ENCODE measurements around the gene P2RX6. TPM values are rescaled to one million over a fixed set of nuclear protein-coding genes. Genes with fewer than 3 reads are reported as not detected.

The P2RX6 gene
- total and polyA plus RNA-seq, 2 experiments from 2014 or later, result not detected

DNA sequence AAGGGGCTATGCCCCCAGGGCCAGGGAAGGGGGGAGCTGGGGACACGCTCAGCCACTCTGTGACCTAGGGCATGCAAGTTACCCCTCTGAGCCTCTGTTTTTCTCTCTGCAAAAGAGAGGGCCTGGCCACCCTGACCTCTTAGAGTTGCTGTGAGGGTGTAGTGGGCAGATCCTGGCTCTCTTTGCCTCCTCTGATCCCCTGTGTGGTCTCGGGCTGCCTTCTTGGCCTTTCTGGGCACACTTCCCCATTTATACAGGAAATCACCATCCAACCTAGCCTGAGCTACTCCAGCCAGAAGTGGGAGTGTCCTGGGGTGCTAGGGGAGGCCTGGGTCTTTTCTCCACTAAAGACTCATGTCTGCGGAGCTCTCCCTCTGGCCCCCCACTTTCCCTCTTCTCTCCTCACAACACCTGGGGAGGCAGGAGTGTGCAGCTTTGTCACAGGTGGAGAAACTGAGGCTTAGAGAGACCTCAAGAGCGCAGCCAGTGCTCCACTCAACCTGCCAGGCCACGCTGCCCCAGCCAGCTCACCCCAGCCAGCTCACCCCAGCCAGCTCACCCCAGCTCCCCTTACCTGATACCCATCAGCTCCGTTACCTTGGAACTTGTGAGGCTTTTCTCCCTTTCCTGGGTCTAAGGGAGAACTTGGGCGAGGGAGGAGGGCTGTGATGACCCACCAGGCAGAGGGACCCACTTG, 46.5 kb upstream of the P2RX6 start:
- Histone ChIP-seq H4K20me1 (replicated peaks; ENCODE audit: insufficient read depth) (peaks cover 3% of the 10 kb centered on the region; the same call in 1 of the 2 replicates), H3K79me2 (replicated peaks; ENCODE audit: insufficient read depth) (no peaks in the 10 kb centered on the region), H3K36me3 (ENCODE audit: insufficient read depth) (no peaks in the 10 kb centered on the region), H3K9me2 (ENCODE audit: insufficient read depth) (no peaks in the 10 kb centered on the region), H3K4me2 (peak overlapping the region; percentile 66; the same call in 1 of the 2 replicates), H2AFZ (no peak overlapping the region), H3K27me3 (ENCODE audit: insufficient read depth) (peaks cover 78% of the 10 kb centered on the region), H3F3A (replicated peaks; ENCODE audit: low read depth) (no peaks in the 10 kb centered on the region), H3K4me3 (no peak overlapping the region), H3K27ac (ENCODE audit: low read depth) (no peak overlapping the region), H3K4me1 (ENCODE audit: insufficient read depth) (peaks cover 3% of the 10 kb centered on the region; the same call in 1 of the 2 replicates)
- Mint-ChIP-seq H3K27ac (no peak overlapping the region), H3K4me3 (no peak overlapping the region), H3K4me1 (peaks cover 22% of the 10 kb centered on the region), H3K9me3 (no peaks in the 10 kb centered on the region), H3K27me3 (ENCODE audit: insufficient read depth, low read depth, poor library complexity) (peaks cover 52% of the 10 kb centered on the region), H3K36me3 (ENCODE audit: low read depth) (no peaks in the 10 kb centered on the region; the same call in 2 of the 3 replicates)
- ATAC-seq (peak; percentile 4), DNase-seq (ENCODE audit: low spot score) (no peak)
- no peak for TF ChIP-seq STAT1 (IDR thresholded peaks at IDR 0.05; ENCODE audit: unreplicated experiment)
- no peak for TF ChIP-seq POLR2AphosphoS5 (IDR thresholded peaks at IDR 0.05; ENCODE audit: low read depth)
- TF ChIP-seq, protein P1, sequence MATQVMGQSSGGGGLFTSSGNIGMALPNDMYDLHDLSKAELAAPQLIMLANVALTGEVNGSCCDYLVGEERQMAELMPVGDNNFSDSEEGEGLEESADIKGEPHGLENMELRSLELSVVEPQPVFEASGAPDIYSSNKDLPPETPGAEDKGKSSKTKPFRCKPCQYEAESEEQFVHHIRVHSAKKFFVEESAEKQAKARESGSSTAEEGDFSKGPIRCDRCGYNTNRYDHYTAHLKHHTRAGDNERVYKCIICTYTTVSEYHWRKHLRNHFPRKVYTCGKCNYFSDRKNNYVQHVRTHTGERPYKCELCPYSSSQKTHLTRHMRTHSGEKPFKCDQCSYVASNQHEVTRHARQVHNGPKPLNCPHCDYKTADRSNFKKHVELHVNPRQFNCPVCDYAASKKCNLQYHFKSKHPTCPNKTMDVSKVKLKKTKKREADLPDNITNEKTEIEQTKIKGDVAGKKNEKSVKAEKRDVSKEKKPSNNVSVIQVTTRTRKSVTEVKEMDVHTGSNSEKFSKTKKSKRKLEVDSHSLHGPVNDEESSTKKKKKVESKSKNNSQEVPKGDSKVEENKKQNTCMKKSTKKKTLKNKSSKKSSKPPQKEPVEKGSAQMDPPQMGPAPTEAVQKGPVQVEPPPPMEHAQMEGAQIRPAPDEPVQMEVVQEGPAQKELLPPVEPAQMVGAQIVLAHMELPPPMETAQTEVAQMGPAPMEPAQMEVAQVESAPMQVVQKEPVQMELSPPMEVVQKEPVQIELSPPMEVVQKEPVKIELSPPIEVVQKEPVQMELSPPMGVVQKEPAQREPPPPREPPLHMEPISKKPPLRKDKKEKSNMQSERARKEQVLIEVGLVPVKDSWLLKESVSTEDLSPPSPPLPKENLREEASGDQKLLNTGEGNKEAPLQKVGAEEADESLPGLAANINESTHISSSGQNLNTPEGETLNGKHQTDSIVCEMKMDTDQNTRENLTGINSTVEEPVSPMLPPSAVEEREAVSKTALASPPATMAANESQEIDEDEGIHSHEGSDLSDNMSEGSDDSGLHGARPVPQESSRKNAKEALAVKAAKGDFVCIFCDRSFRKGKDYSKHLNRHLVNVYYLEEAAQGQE (IDR thresholded peaks at IDR 0.05; ENCODE audit: unreplicated experiment), result no peak
- TF ChIP-seq, protein P2, sequence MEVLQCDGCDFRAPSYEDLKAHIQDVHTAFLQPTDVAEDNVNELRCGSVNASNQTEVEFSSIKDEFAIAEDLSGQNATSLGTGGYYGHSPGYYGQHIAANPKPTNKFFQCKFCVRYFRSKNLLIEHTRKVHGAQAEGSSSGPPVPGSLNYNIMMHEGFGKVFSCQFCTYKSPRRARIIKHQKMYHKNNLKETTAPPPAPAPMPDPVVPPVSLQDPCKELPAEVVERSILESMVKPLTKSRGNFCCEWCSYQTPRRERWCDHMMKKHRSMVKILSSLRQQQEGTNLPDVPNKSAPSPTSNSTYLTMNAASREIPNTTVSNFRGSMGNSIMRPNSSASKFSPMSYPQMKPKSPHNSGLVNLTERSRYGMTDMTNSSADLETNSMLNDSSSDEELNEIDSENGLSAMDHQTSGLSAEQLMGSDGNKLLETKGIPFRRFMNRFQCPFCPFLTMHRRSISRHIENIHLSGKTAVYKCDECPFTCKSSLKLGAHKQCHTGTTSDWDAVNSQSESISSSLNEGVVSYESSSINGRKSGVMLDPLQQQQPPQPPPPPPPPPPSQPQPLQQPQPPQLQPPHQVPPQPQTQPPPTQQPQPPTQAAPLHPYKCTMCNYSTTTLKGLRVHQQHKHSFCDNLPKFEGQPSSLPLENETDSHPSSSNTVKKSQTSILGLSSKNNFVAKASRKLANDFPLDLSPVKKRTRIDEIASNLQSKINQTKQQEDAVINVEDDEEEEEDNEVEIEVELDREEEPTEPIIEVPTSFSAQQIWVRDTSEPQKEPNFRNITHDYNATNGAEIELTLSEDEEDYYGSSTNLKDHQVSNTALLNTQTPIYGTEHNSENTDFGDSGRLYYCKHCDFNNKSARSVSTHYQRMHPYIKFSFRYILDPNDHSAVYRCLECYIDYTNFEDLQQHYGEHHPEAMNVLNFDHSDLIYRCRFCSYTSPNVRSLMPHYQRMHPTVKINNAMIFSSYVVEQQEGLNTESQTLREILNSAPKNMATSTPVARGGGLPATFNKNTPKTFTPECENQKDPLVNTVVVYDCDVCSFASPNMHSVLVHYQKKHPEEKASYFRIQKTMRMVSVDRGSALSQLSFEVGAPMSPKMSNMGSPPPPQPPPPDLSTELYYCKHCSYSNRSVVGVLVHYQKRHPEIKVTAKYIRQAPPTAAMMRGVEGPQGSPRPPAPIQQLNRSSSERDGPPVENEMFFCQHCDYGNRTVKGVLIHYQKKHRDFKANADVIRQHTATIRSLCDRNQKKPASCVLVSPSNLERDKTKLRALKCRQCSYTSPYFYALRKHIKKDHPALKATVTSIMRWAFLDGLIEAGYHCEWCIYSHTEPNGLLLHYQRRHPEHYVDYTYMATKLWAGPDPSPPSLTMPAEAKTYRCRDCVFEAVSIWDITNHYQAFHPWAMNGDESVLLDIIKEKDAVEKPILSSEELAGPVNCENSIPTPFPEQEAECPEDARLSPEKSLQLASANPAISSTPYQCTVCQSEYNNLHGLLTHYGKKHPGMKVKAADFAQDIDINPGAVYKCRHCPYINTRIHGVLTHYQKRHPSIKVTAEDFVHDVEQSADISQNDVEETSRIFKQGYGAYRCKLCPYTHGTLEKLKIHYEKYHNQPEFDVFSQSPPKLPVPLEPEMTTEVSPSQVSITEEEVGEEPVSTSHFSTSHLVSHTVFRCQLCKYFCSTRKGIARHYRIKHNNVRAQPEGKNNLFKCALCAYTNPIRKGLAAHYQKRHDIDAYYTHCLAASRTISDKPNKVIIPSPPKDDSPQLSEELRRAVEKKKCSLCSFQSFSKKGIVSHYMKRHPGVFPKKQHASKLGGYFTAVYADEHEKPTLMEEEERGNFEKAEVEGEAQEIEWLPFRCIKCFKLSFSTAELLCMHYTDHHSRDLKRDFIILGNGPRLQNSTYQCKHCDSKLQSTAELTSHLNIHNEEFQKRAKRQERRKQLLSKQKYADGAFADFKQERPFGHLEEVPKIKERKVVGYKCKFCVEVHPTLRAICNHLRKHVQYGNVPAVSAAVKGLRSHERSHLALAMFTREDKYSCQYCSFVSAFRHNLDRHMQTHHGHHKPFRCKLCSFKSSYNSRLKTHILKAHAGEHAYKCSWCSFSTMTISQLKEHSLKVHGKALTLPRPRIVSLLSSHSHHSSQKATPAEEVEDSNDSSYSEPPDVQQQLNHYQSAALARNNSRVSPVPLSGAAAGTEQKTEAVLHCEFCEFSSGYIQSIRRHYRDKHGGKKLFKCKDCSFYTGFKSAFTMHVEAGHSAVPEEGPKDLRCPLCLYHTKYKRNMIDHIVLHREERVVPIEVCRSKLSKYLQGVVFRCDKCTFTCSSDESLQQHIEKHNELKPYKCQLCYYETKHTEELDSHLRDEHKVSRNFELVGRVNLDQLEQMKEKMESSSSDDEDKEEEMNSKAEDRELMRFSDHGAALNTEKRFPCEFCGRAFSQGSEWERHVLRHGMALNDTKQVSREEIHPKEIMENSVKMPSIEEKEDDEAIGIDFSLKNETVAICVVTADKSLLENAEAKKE (CRISPR knock-in tag; IDR thresholded peaks at IDR 0.05), result no peak
- TF ChIP-seq CREB1 (CRISPR knock-in tag; IDR thresholded peaks at IDR 0.05; ENCODE audit: low read depth), result no peak
- no peak for TF ChIP-seq EZH2phosphoT487 (IDR thresholded peaks at IDR 0.05; ENCODE audit: unreplicated experiment)
- no peak for TF ChIP-seq EZH2 (IDR thresholded peaks at IDR 0.05; ENCODE audit: low read depth, unreplicated experiment)
- TF ChIP-seq ZNF114 (CRISPR knock-in tag; IDR thresholded peaks at IDR 0.05), result no peak
- TF ChIP-seq JUNB (IDR thresholded peaks at IDR 0.05; ENCODE audit: unreplicated experiment), result no peak
- TF ChIP-seq NANOG (IDR thresholded peaks at IDR 0.05; ENCODE audit: borderline replicate concordance), result no peak
- TF ChIP-seq ZNF331 (CRISPR knock-in tag; IDR thresholded peaks at IDR 0.05; ENCODE audit: low read depth), result no peak
- TF ChIP-seq, protein P3, sequence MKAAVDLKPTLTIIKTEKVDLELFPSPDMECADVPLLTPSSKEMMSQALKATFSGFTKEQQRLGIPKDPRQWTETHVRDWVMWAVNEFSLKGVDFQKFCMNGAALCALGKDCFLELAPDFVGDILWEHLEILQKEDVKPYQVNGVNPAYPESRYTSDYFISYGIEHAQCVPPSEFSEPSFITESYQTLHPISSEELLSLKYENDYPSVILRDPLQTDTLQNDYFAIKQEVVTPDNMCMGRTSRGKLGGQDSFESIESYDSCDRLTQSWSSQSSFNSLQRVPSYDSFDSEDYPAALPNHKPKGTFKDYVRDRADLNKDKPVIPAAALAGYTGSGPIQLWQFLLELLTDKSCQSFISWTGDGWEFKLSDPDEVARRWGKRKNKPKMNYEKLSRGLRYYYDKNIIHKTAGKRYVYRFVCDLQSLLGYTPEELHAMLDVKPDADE (IDR thresholded peaks at IDR 0.05), result no peak
- TF ChIP-seq, protein P4, sequence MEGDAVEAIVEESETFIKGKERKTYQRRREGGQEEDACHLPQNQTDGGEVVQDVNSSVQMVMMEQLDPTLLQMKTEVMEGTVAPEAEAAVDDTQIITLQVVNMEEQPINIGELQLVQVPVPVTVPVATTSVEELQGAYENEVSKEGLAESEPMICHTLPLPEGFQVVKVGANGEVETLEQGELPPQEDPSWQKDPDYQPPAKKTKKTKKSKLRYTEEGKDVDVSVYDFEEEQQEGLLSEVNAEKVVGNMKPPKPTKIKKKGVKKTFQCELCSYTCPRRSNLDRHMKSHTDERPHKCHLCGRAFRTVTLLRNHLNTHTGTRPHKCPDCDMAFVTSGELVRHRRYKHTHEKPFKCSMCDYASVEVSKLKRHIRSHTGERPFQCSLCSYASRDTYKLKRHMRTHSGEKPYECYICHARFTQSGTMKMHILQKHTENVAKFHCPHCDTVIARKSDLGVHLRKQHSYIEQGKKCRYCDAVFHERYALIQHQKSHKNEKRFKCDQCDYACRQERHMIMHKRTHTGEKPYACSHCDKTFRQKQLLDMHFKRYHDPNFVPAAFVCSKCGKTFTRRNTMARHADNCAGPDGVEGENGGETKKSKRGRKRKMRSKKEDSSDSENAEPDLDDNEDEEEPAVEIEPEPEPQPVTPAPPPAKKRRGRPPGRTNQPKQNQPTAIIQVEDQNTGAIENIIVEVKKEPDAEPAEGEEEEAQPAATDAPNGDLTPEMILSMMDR (conservative IDR thresholded peaks at IDR 0.05; ENCODE audit: low read depth in 2 of 2), result no peak
